NCI-H2196 (cell line): ENCODE measurements around the gene THBD.

Experiments
- DNase-seq: peaks from one replicate; lab custom pipeline; 2025; ENCODE audit not compliant: unreplicated experiment; lab: John Stamatoyannopoulos, UW

THBD gene

GRCh38 chr20:23062632-23063031, 13.2 kb upstream of the THBD start:
- no peak for DNase-seq

DNA sequence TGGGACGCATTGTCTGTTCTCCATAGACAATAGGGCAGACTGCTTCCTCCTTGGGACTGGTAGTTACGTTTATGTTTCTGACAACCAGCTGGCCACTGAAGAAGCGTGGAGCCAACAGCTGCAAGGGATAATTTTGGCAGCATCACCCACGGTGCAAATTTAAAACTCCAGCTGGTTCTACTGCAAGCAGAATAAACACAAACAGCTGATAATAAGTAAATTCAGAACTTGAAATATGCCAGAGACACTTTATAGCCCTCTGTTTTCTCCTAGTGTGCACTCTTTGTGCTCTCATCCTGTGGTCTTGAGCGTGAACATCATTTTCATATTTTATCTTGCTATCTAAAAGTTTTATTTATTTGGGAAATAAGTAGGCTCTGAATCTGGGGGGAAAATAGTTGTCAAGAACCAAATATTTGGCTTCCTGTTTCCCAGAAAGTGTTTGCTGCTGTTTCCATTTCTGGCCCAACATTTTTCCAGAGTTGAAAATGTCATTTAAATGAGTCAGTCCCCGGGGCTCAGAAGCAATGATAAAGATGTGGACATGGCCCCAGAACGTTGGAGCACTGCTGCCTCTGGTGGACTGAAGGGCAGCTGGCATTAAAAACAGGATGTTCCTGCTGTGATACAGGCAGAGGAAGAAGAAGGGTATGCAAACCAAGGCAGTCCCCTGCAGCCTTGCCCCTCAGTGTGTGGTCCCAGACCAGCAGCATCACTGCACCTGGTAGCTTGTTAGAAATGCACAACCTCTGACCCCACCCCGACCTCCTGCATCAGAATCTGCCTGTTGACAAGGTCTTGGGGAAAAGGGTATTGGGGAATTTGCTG, 12.5 kb upstream of the THBD start:
- DNase-seq = peak; percentile 8

GRCh38 chr20:23061262-23061661, 11.8 kb upstream of the THBD start:
- DNase-seq = no peak

DNA sequence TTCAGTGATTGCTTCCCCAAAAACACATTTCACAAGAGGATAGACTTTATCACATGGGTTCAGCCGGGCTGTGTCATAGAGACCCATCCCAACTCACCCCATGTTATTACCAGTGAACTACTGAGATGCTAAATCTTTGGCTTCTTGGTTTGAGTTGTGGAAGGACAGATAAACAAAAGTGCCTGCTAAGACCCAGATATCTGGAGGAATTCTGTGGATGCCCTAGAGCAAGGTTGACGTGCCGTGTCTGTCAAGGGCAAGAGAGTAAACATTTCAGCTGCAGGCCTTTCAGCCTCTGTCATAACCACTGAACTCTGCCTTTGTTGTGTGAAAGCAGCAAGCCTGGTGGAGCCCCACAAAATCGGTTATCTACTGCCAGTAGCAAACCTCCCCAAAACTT, 11.2 kb upstream of the THBD start:
- DNase-seq = no peak

GRCh38 chr20:23059846-23060245, 10.4 kb upstream of the THBD start:
- DNase-seq = no peak

DNA sequence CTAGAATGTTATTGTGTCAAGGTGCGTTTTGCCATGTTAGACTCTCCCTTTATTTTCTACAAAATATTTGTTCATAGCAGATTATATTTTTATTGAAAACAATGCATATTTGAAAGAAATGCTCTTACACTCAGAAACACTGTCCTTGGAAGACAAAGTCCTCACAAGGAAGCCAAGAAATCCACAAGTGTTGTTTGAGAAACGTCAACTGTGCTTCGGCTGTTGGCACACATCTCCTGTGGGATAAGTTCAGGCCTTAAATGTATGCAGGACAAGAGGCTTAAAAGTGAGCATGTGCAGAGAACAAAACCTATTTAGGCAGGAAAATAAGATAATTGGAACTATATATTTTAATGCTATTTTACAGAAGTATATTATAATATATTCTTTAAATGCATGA, 9.5 kb upstream of the THBD start:
- DNase-seq = no peak

DNA sequence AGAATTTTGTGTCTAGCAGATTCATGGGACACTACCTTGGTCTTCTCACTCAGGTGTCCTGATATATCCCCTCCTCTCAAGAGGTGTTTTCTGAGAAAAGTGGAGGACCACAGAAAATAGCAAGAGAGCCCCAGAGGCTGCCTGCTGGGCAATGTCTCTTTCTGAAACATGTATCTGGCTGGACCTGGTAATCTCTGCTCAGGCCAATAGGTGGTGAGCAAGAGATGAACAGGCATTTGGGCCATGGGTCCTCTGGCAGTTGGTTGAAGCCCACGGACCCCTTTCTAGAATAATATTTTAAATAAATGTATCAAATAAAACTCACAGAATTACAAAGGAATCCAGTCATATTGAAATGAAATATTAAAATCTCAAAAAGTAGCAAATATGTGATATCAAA, 8.8 kb upstream of the THBD start:
- no peak for DNase-seq

DNA sequence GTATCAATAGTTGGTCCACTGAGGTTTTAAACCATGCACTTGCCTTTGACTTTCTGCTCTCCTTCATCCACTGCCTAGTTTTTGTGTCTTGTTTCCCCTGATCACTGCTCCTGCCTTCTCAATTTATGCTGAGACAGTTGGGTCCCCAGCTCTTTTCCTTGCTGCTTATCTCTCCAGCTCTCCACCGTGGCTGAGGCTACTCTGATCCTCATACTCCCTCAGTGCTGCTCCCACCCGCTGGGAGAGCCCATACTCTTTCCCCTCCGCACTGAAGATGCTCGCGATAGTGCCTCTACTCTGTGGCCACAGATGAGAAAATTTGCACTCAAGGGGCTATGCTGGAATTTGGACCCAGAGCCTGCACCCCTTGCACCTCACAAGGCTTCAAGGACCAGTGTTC, 3.4 kb upstream of the THBD start:
- no peak for DNase-seq

GRCh38 chr20:23050847-23051627, 1.6 kb upstream of the THBD start:
- DNase-seq = peak; percentile 28

- no peak for DNase-seq
Measured at GRCh38 chr20:23050076-23050838, 785 bp upstream of the THBD start.

- DNase-seq = peak; percentile 52
Measured at GRCh38 chr20:23048283-23049200, 930 bp downstream of the THBD start.

DNA sequence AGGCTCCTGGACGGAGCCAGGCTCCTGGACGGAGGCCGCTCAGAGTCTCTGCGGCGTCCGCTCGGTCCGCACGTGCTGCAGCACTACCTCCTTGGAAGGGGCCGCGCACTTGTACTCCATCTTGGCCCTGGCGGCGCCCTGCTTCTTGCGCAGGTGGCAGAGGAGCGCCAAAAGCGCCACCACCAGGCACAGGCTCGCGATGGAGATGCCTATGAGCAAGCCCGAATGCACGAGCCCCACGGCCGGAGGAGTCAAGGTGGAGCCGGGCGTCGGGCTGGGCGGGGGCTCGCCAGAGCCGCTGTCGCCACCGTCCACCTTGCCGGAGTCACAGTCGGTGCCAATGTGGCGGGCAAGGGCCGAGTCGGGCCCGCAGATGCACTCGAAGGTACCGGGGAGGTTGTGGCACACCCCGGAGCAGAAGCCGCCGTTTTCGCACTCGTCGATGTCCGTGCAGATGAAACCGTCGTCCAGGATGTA, 1.7 kb downstream of the THBD start:
- DNase-seq = no peak

GRCh38 chr20:23047001-23047737, 2.3 kb downstream of the THBD start:
- DNase-seq = no peak

- DNase-seq = no peak
Measured at GRCh38 chr20:23046431-23046830, 3.0 kb downstream of the THBD start.

DNA sequence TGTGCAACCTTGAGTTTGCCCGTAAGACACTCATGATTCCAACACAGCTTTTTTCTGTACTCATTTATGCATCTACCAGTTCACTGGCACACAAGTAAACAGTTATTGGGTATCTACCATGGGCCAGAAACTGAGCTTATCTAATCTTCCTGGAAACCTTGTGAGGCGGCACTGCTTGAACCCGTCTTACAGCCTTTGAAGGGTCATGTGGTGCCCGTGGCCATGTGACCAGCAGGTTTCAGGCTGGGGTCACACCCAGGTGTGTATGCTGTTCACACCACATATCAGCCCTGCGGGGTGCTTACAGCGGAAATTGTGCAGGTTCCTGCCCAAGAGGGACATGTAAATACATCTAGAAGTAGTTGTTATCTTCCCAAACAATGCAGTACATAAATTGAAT, 6.1 kb downstream of the THBD start:
- no peak for DNase-seq

DNA sequence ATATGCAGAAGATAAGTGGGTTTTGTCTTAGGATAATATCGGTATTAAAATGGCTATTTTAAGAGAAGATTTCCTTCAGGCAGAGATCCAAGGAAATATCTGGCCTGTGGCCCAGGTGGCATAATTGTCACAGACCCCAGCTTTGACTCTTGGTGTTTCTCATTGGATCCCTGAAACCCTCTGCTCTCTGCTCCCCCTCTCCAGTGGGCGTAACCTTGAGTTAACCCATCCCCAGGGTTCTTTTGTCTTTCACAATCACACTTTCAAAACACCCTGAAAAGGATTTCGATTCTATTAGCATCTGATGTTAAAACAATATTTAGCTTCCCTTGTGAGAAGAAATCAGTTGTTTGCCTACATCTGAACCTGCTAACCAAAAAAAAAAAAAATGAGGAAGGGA, 7.2 kb downstream of the THBD start:
- DNase-seq = no peak

GRCh38 chr20:23039885-23040508, 9.5 kb downstream of the THBD start:
- DNase-seq = no peak

DNA sequence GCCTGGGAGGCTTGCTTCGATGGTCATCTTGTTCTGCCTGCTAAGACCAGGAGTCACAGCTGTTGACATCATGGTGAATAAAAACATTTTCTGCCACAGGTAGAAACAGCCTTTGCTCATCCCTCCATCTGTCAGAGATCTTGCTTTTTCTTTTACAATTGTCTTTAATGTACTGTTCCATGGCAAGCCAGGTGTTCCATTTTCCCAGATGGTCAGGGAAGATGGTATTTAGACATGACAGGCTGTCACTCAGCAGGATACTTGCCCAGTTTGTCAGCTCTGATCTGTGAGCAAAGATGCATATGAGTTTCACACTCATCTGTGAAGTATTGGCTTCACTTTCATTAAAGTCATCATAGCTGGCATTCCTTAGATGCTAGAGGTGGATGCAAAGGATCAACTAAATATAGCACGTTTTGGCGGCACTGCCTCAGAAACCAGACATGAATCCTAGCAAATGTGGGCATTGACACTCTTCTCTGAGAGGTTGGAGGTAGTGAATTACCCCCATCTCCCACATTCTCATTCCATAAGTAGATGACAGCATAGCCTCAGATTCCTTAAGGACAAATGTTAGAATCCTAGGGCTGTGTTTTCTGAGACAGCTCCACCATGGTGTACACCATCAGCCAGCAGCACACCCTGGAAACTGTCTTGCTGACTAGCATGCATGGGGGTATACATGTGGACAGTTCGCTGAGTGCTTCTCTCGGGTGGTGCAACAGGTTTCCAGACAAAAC, 10.2 kb downstream of the THBD start:
- DNase-seq = no peak

DNA sequence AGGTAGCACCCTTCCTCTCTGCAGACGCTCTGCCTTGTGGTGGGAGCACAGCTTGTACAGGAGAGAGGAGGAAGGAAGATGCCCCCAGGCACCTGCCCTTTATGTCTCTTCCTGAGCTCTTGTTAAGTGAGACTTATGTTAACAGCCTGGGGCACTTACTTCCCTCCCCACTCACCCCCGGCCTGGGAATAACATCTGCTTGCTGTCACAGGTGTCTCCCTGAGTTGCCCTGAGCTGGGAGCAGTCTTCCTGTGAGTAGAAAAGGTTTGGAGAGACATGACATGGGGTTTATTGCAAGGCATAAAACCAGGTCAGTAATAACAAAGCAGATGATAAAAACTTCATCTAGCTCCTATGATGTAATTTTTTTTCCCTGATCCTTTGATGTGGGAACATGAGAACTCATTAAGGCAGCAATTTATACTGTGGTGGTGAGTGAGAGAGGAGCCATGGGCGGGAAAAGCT, 12.4 kb downstream of the THBD start:
- DNase-seq = no peak
